ENCODE results near the gene PRTFDC1. TPM values are rescaled to one million over a fixed set of nuclear protein-coding genes. Genes with fewer than 3 reads are reported as not detected.

The PRTFDC1 gene
- total and polyA plus RNA-seq, 10 donors: 0.85 to 3.8 (median 2.6) TPM

- no peak overlapping the region for H3K27ac ChIP-seq
- no peaks in the 10 kb centered on the region for H3K4me1 ChIP-seq
- intact Hi-C loops (cut with DNase I; ENCODE audit: low total_unique reads): no loop called here
- no peaks in the 10 kb centered on the region for H3K27me3 ChIP-seq (replicated peaks in 1 of 7)
- H3K36me3 ChIP-seq: no peaks in the 10 kb centered on the region
- no peaks in the 10 kb centered on the region for H3K9me3 ChIP-seq
- DNase-seq: no peak
- H3K4me3 ChIP-seq: no peak overlapping the region
- WGBS, 5 donors: 83 to 91% (median 84%) methylated on average over 3 of the region's 3 CpGs
- TF ChIP-seq POLR2A (IDR thresholded peaks at IDR 0.05) (no peak), POLR2AphosphoS5 (IDR thresholded peaks at IDR 0.05) (no peak)
Observed at GRCh38 chr10:24965051-24965450, 12.6 kb upstream of the PRTFDC1 start.

- intact Hi-C loops (cut with DNase I; ENCODE audit: low total_unique reads): no loop called here
- Histone ChIP-seq H3K27ac (no peak overlapping the region), H3K4me1 (no peaks in the 10 kb centered on the region), H3K4me3 (no peak overlapping the region), H3K27me3 (replicated peaks in 1 of 7) (no peaks in the 10 kb centered on the region), H3K9me3 (no peaks in the 10 kb centered on the region), H3K36me3 (no peaks in the 10 kb centered on the region)
- WGBS, 5 donors: 74 to 84% (median 79%) methylated on average over 5 of the region's 5 CpGs
- no peak for TF ChIP-seq POLR2AphosphoS5 (IDR thresholded peaks at IDR 0.05)
- TF ChIP-seq POLR2A (IDR thresholded peaks at IDR 0.05): no peak
- TF ChIP-seq CTCF (IDR thresholded peaks at IDR 0.05 in 8 of 11, conservative IDR thresholded peaks at IDR 0.05 in 3 of 11): no peak
- no peak for DNase-seq
Observed at GRCh38 chr10:24963521-24964041, 11.2 kb upstream of the PRTFDC1 start.

GRCh38 chr10:24962995-24963394 lies 10.6 kb upstream of the PRTFDC1 start:
- Histone ChIP-seq H3K36me3 (no peaks in the 10 kb centered on the region), H3K27ac (no peak overlapping the region), H3K4me3 (no peak overlapping the region), H3K9me3 (no peaks in the 10 kb centered on the region), H3K27me3 (replicated peaks in 1 of 7) (no peaks in the 10 kb centered on the region), H3K4me1 (no peaks in the 10 kb centered on the region)
- WGBS, 5 donors: 66 to 89% (median 86%) methylated on average over 3 of the region's 3 CpGs
- TF ChIP-seq CTCF (IDR thresholded peaks at IDR 0.05 in 8 of 11, conservative IDR thresholded peaks at IDR 0.05 in 3 of 11): no peak
- TF ChIP-seq POLR2A (IDR thresholded peaks at IDR 0.05): no peak
- no peak for TF ChIP-seq POLR2AphosphoS5 (IDR thresholded peaks at IDR 0.05)
- intact Hi-C loops (cut with DNase I; ENCODE audit: low total_unique reads): no loop called here
- DNase-seq: no peak

- Histone ChIP-seq H3K36me3 (no peaks in the 10 kb centered on the region), H3K27me3 (replicated peaks in 1 of 7) (no peaks in the 10 kb centered on the region), H3K27ac (no peak overlapping the region), H3K4me3 (no peak overlapping the region), H3K9me3 (no peaks in the 10 kb centered on the region), H3K4me1 (no peaks in the 10 kb centered on the region)
- WGBS, 5 donors: 89 to 93% (median 92%) methylated on average over 4 of the region's 4 CpGs
- TF ChIP-seq CTCF (IDR thresholded peaks at IDR 0.05 in 8 of 11, conservative IDR thresholded peaks at IDR 0.05 in 3 of 11): no peak
- TF ChIP-seq POLR2A (IDR thresholded peaks at IDR 0.05): no peak
- no peak for TF ChIP-seq POLR2AphosphoS5 (IDR thresholded peaks at IDR 0.05)
- intact Hi-C loops (cut with DNase I; ENCODE audit: low total_unique reads): no loop called here
- DNase-seq: no peak
Observed at GRCh38 chr10:24961582-24961981, 9.2 kb upstream of the PRTFDC1 start.

GRCh38 chr10:24959382-24959730 lies 7.0 kb upstream of the PRTFDC1 start:
- no peaks in the 10 kb centered on the region for H3K36me3 ChIP-seq
- H3K4me1 ChIP-seq: no peaks in the 10 kb centered on the region
- TF ChIP-seq POLR2AphosphoS5 (IDR thresholded peaks at IDR 0.05): no peak
- no peak for TF ChIP-seq CTCF (IDR thresholded peaks at IDR 0.05 in 8 of 11, conservative IDR thresholded peaks at IDR 0.05 in 3 of 11)
- TF ChIP-seq POLR2A (IDR thresholded peaks at IDR 0.05): no peak
- intact Hi-C loops (cut with DNase I; ENCODE audit: low total_unique reads): no loop called here
- peak overlapping the region in 3 of 8 donors; percentile 6 to 46 (median 45) for H3K27ac ChIP-seq
- 60 to 85% (median 63%) methylated on average over 3 of the region's 3 CpGs for WGBS, 5 donors
- no peaks in the 10 kb centered on the region for H3K27me3 ChIP-seq (replicated peaks in 1 of 7)
- DNase-seq: no peak
- H3K9me3 ChIP-seq: no peaks in the 10 kb centered on the region
- H3K4me3 ChIP-seq: no peak overlapping the region
